ENCODE results near the gene GAPVD1.
"Not testable (repeated sequence)": the region's sequence is repeated elsewhere in the genome, so short reads cannot be mapped to it uniquely, and the experiment has no call there.

GAPVD1 gene

GRCh38 chr9:125277411-125277810 is 15.8 kb downstream of the GAPVD1 start:
- ChIA-PET POLR2A (no interaction called here), CTCF (interaction anchor here (0.6 kb wide), 1 partner anchor 1428 kb away, joined by 3 read pairs; no protein-coding TSS in a partner anchor)
- DNase-seq (ENCODE audit: extremely low spot score): no peak
- no peak for TF ChIP-seq FOXK2 (IDR thresholded peaks at IDR 0.05)
- TF ChIP-seq BHLHE40 (IDR thresholded peaks at IDR 0.05; ENCODE audit: borderline replicate concordance): no peak
- TF ChIP-seq FOXA1 (IDR thresholded peaks at IDR 0.05): no peak
- no peak for TF ChIP-seq SP1 (IDR thresholded peaks at IDR 0.05)
- TF ChIP-seq TARDBP (IDR thresholded peaks at IDR 0.05): no peak
- no peak for TF ChIP-seq HDGF (IDR thresholded peaks at IDR 0.05; ENCODE audit: borderline replicate concordance)
- no peak for TF ChIP-seq FOXM1 (IDR thresholded peaks at IDR 0.05; ENCODE audit: borderline replicate concordance)
- TF ChIP-seq L3MBTL2 (conservative IDR thresholded peaks at IDR 0.05): no peak
- TF ChIP-seq SUZ12 (IDR thresholded peaks at IDR 0.05): no peak
- TF ChIP-seq ZNF384 (IDR thresholded peaks at IDR 0.05): no peak
- TF ChIP-seq CTBP1 (IDR thresholded peaks at IDR 0.05; ENCODE audit: borderline replicate concordance): no peak
- TF ChIP-seq ELF4 (IDR thresholded peaks at IDR 0.05): no peak
- no peak for TF ChIP-seq ARNT (IDR thresholded peaks at IDR 0.05)
- TF ChIP-seq NFRKB (IDR thresholded peaks at IDR 0.05): no peak
- no peak for TF ChIP-seq LEF1 (IDR thresholded peaks at IDR 0.05; ENCODE audit: borderline replicate concordance)
- TF ChIP-seq PKNOX1 (IDR thresholded peaks at IDR 0.05): no peak

- POLR2A ChIA-PET: no interaction called here
- DNase-seq (ENCODE audit: extremely low spot score): no peak
- CTCF ChIA-PET: no interaction called here
- TF ChIP-seq HDGF (IDR thresholded peaks at IDR 0.05; ENCODE audit: borderline replicate concordance) (no peak), FOXM1 (IDR thresholded peaks at IDR 0.05; ENCODE audit: borderline replicate concordance) (no peak), NFRKB (IDR thresholded peaks at IDR 0.05) (no peak), ZNF384 (IDR thresholded peaks at IDR 0.05) (no peak), LEF1 (IDR thresholded peaks at IDR 0.05; ENCODE audit: borderline replicate concordance) (no peak), TARDBP (IDR thresholded peaks at IDR 0.05) (no peak), PKNOX1 (IDR thresholded peaks at IDR 0.05) (no peak), BHLHE40 (IDR thresholded peaks at IDR 0.05; ENCODE audit: borderline replicate concordance) (no peak), CTBP1 (IDR thresholded peaks at IDR 0.05; ENCODE audit: borderline replicate concordance) (no peak), L3MBTL2 (conservative IDR thresholded peaks at IDR 0.05) (no peak), ARNT (IDR thresholded peaks at IDR 0.05) (no peak), SP1 (IDR thresholded peaks at IDR 0.05) (no peak), FOXK2 (IDR thresholded peaks at IDR 0.05) (no peak), SUZ12 (IDR thresholded peaks at IDR 0.05) (no peak), FOXA1 (IDR thresholded peaks at IDR 0.05) (no peak)
These were observed 19.3 kb downstream of the GAPVD1 start for GRCh38 chr9:125280945-125281344.

GRCh38 chr9:125284855-125285254 is 23.2 kb downstream of the GAPVD1 start:
- POLR2A ChIA-PET: no interaction called here
- CTCF ChIA-PET: no interaction called here
- no peak for DNase-seq (ENCODE audit: extremely low spot score)
- TF ChIP-seq ELF4 (IDR thresholded peaks at IDR 0.05) (no peak), CTBP1 (IDR thresholded peaks at IDR 0.05; ENCODE audit: borderline replicate concordance) (no peak), FOXM1 (IDR thresholded peaks at IDR 0.05; ENCODE audit: borderline replicate concordance) (no peak), FOXA1 (IDR thresholded peaks at IDR 0.05) (no peak), HDGF (IDR thresholded peaks at IDR 0.05; ENCODE audit: borderline replicate concordance) (no peak)

GRCh38 chr9:125286935-125287433 is 25.4 kb downstream of the GAPVD1 start:
- CTCF ChIA-PET; POLR2A ChIA-PET; DNase-seq (ENCODE audit: extremely low spot score): not testable (repeated sequence)

DNA sequence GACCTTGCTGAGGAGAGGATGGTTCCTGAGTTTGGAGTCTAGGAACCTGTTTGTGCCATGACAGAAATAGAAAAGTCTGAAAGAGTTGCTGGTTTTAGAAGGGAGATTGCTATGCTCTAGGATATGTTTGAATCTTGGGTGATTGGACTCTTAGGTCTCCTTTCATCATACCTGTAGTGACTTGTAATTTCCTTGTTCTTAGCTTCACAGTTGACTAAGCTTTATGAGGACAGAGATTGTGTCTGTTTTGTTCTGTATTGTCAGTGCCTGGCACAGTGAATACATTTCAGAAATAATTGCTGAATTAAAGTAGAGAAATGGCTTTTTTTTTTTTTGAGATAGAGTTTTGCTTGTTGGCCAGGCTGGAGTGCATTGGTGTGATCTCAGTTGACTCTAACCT is 31.5 kb downstream of the GAPVD1 start:
- ChIA-PET CTCF (no interaction called here), POLR2A (interaction anchor here (1.1 kb wide), 1 partner anchor 52 kb away, joined by 3 read pairs; the partner anchor contains the start of gene HSPA5)
- DNase-seq (ENCODE audit: extremely low spot score): no peak
- no peak for TF ChIP-seq FOXK2 (IDR thresholded peaks at IDR 0.05)
- TF ChIP-seq FOXA1 (IDR thresholded peaks at IDR 0.05): no peak
- no peak for TF ChIP-seq TARDBP (IDR thresholded peaks at IDR 0.05)
- no peak for TF ChIP-seq LEF1 (IDR thresholded peaks at IDR 0.05; ENCODE audit: borderline replicate concordance)
- TF ChIP-seq ZNF384 (IDR thresholded peaks at IDR 0.05): no peak
- no peak for TF ChIP-seq ELF4 (IDR thresholded peaks at IDR 0.05)
- no peak for TF ChIP-seq ARNT (IDR thresholded peaks at IDR 0.05)
- no peak for TF ChIP-seq L3MBTL2 (conservative IDR thresholded peaks at IDR 0.05)
- TF ChIP-seq BHLHE40 (IDR thresholded peaks at IDR 0.05; ENCODE audit: borderline replicate concordance): no peak
- TF ChIP-seq SUZ12 (IDR thresholded peaks at IDR 0.05): no peak
- no peak for TF ChIP-seq SP1 (IDR thresholded peaks at IDR 0.05)
- TF ChIP-seq CTBP1 (IDR thresholded peaks at IDR 0.05; ENCODE audit: borderline replicate concordance): no peak
- no peak for TF ChIP-seq FOXM1 (IDR thresholded peaks at IDR 0.05; ENCODE audit: borderline replicate concordance)
- no peak for TF ChIP-seq NFRKB (IDR thresholded peaks at IDR 0.05)
- TF ChIP-seq PKNOX1 (IDR thresholded peaks at IDR 0.05): no peak

DNA sequence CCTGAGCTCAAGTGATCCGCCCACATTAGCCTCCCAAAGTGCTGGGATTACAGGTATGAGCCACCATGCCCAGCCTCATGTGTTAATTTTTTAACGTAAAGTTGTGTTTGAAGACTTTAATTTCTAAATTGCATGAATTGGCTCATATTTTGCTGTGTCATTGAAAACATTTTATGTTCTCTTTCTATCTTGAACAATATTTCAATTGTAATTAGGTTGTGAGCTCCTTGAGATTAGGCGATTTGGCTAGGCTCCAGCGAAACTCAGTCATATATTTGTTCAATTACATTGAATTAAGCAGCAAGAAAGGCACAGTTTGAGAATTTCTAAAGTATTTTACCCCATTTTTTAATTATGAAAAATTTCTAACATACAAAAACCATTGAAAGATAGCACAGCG is 34.0 kb downstream of the GAPVD1 start:
- ChIA-PET CTCF (no interaction called here), POLR2A (no interaction called here)
- no peak for DNase-seq (ENCODE audit: extremely low spot score)
- TF ChIP-seq SP1 (IDR thresholded peaks at IDR 0.05): no peak
- no peak for TF ChIP-seq ARNT (IDR thresholded peaks at IDR 0.05)

All from HEK293T (cell line).